Activated T-cell treated with anti-CD3 and anti-CD28 coated beads, Interleukin-2, amount 50 U/mL, for 24 hours (primary cell): ENCODE data around the gene GPHN.
"Not testable (repeated sequence)": the region's sequence is repeated elsewhere in the genome, so short reads cannot be mapped to it uniquely, and the experiment has no call there.

Experiments used
- DNase-seq: peaks from one replicate; pipeline ENCODE4 v3.0.0-alpha.2; 2020
- H3K27ac Mint-ChIP-seq: 2 replicates; pipeline ENCODE4 v1.8.0; 2020; ENCODE audit warnings: mild to moderate bottlenecking, mixed read lengths
- H3K27me3 Mint-ChIP-seq: 2 replicates; pipeline ENCODE4 v1.8.0; 2020; ENCODE audit warnings: mixed read lengths
- H3K36me3 Mint-ChIP-seq: 2 replicates; pipeline ENCODE4 v1.8.0; 2020; ENCODE audit warnings: low read depth, mixed read lengths
- H3K4me1 Mint-ChIP-seq: 2 replicates; pipeline ENCODE4 v1.8.0; 2020; ENCODE audit warnings: low read depth, mixed read lengths
- H3K4me3 Mint-ChIP-seq: 2 replicates; pipeline ENCODE4 v1.8.0; 2020; ENCODE audit warnings: mild to moderate bottlenecking, moderate library complexity, mixed read lengths
- H3K9me3 Mint-ChIP-seq: 2 replicates; pipeline ENCODE4 v1.8.0; 2020; ENCODE audit warnings: mixed read lengths

The GPHN gene

DNA sequence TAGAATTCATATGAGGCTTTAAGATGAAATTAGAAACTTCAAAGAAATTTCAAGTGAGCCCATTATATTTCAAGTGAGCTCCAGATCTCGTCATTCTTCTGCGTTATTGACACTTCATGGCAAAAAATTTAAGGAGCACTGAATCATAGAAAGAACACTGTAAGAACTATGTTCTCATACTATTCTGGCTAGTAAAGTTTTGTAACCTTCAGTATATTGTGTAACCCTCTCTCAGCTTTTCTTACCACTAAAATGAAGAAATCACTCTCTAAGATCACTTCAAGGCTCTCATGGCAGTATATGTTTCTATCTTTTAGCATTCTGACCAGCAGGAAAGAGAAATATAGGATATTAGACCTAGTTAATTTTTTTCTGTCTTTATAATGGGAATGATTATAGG lies 6.3 kb downstream of the GPHN start:
- Mint-ChIP-seq H3K4me1 (peaks cover 41% of the 10 kb centered on the region), H3K27ac (no peak overlapping the region), H3K36me3 (peaks cover 3% of the 10 kb centered on the region), H3K4me3 (no peak overlapping the region), H3K9me3 (peaks cover 6% of the 10 kb centered on the region), H3K27me3 (peaks cover 3% of the 10 kb centered on the region)
- no peak for DNase-seq

DNA sequence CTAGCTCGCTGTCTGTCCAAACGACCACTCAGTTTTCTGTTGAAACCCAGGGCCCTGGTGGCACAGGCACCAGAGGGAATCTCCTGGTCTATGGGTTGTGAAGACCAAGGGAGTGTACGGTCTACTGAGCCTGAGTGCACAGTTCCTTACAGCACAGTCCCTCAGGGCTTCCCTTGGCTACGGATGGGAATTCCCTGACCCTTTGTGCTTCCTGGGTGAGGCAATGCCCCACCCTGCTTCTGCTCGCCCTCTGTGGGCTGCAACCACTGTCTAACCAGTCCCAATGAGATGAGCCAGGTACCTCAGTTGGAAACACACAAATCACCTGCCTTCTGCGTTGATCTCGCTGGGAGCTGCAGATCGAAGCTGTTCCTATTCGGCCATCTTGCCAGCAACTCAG lies 22.6 kb downstream of the GPHN start:
- no peak for DNase-seq
- Mint-ChIP-seq H3K4me1 (peaks cover 35% of the 10 kb centered on the region), H3K36me3 (no peaks in the 10 kb centered on the region), H3K4me3 (no peak overlapping the region), H3K9me3 (peaks cover 4% of the 10 kb centered on the region), H3K27me3 (no peaks in the 10 kb centered on the region), H3K27ac (no peak overlapping the region)

DNA sequence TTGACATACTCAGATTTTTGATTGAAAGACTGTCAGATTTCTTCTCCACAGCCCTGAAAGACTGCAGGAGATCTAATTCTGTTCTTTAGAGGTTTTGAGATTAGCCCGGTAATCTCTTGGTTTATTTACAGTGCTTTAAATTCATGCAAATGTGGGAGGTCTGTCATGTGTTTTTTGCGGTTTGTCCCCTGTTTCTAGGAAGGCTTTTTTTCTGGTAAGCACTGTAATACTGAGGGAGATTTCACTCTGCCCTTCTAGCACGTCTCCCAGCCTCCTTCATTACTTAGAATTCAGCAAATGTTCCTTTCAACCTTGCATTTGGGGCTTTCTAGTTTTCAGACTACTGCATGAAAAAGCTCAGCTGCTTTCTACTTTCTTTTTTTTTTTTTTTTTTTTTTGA lies 31.1 kb downstream of the GPHN start:
- no peaks in the 10 kb centered on the region for H3K36me3 Mint-ChIP-seq
- peaks cover 27% of the 10 kb centered on the region for H3K4me1 Mint-ChIP-seq
- H3K27me3 Mint-ChIP-seq: no peaks in the 10 kb centered on the region
- H3K9me3 Mint-ChIP-seq: no peaks in the 10 kb centered on the region
- H3K4me3 Mint-ChIP-seq: no peak overlapping the region
- no peak for DNase-seq
- no peak overlapping the region for H3K27ac Mint-ChIP-seq

DNA sequence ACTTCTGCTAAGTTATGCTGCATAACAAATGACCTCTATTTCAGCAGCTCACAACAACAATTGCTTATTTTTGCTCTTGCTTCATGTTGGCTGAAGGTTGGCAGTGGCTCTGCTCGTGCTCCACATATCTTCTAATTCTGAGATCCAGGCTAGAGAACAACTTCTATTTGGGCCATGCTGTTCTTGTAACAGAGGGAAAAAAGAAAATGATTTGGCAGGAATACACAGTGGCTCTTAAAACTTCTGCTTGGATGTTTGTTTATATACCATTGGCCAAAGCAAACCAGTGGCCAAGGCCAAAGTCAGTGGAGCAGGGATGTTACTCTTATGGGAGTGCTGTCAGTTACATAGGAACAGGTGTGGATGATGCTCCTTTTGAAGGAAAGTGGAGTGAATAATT lies 32.1 kb downstream of the GPHN start:
- Mint-ChIP-seq H3K36me3 (no peaks in the 10 kb centered on the region), H3K4me3 (no peak overlapping the region), H3K9me3 (no peaks in the 10 kb centered on the region), H3K27me3 (no peaks in the 10 kb centered on the region), H3K4me1 (peaks cover 26% of the 10 kb centered on the region), H3K27ac (no peak overlapping the region)
- DNase-seq: no peak

DNA sequence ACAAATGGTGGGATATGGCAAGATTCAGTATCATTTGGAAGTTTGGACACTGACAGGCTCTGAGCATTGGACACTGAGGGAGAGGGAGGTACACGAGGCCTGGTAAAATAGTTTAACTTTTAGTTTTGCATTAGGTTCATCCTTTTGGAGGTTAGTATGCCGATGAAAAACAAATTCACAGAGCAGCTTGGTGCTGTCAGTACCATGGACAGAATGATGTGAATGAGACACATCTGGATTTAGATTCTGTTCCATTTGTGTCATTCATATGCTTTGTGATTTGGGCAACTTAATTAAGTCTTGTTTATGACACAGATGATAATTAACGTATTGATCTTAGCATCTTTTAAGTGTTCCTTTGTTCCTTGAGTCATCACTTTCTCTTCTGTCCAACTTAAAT lies 33.7 kb downstream of the GPHN start:
- H3K36me3 Mint-ChIP-seq: no peaks in the 10 kb centered on the region
- no peak overlapping the region for H3K27ac Mint-ChIP-seq
- no peak overlapping the region for H3K4me3 Mint-ChIP-seq
- H3K27me3 Mint-ChIP-seq: no peaks in the 10 kb centered on the region
- no peak for DNase-seq
- no peaks in the 10 kb centered on the region for H3K9me3 Mint-ChIP-seq
- H3K4me1 Mint-ChIP-seq: peaks cover 21% of the 10 kb centered on the region

DNA sequence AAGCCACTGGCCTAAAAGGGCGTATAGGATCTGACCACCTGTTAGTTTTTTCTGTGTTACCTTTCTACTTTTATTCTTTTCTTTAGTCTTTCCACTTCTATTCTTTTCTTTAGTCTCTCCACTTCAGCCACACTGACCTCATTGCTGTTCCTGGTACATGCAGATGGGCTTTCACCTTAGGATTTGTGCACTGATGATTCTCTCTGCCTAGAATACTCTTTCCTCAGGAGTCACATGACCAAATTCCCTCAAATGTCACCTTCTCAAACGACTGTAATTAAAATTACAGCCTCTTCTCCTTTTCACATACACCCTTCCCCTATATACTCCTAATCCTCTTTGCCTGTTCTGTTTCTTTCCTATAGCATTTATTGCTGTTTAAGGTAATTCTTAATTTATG lies 36.0 kb downstream of the GPHN start:
- H3K4me3 Mint-ChIP-seq: no peak overlapping the region
- no peaks in the 10 kb centered on the region for H3K9me3 Mint-ChIP-seq
- H3K4me1 Mint-ChIP-seq: peaks cover 9% of the 10 kb centered on the region
- no peak for DNase-seq
- no peaks in the 10 kb centered on the region for H3K27me3 Mint-ChIP-seq
- H3K36me3 Mint-ChIP-seq: no peaks in the 10 kb centered on the region
- H3K27ac Mint-ChIP-seq: no peak overlapping the region

DNA sequence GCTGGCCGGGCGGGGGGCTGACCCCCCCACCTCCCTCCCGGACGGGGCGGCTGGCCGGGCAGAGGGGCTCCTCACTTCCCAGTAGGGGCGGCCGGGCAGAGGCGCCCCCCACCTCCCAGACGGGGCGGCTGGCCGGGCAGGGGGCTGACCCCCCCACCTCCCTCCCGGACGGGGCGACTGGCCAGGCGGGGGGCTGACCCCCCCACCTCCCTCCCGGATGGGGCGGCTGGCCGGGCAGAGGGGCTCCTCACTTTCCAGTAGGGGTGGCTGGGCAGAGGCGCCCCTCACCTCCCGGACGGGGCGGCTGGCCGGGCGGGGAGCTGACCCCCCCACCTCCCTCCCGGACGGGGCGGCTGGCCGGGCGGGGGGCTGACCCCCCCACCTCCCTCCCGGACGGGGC lies 37.2 kb downstream of the GPHN start:
- H3K27me3 Mint-ChIP-seq, H3K4me3 Mint-ChIP-seq, H3K9me3 Mint-ChIP-seq, H3K36me3 Mint-ChIP-seq, H3K4me1 Mint-ChIP-seq, DNase-seq, H3K27ac Mint-ChIP-seq: not testable (repeated sequence)

DNA sequence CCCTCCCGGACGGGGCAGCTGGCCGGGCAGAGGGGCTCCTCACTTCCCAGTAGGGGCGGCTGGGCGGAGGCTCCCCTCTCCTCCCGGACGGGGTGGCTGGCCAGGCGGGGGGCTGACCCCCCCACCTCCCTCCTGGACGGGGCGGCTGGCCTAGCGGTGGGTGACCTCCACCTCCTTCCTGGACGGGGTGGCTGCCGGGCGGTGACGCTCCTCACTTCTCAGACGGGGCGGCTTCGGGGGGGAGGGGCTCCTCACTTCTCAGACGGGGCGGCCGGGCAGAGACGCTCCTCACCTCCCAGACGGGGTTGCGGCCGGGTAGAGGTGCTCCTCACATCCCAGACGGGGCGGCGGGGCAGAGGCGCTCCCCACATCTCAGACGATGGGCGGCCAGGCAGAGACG lies 37.8 kb downstream of the GPHN start:
- H3K4me1 Mint-ChIP-seq, H3K27me3 Mint-ChIP-seq, DNase-seq, H3K9me3 Mint-ChIP-seq, H3K27ac Mint-ChIP-seq, H3K36me3 Mint-ChIP-seq, H3K4me3 Mint-ChIP-seq: not testable (repeated sequence)

DNA sequence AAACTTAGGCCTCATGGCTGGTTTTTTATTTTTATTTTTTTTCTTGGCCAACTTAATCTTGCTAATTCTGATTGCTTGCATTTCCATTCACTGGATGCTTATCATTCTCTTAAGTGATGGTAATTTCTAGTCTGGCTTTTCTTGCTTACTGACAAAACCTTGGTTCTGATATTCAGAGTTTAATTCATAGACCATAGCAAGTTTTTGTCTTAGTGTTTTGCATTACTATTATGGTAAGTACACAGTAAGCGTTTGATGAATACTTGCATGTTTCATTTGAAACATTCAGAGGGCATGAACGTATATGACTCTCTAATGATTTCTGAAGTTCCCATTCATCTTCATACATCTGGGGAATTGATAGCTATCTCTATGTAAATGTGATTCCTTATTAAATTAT lies 55.8 kb downstream of the GPHN start:
- Mint-ChIP-seq H3K4me1 (peaks cover 15% of the 10 kb centered on the region), H3K27me3 (no peaks in the 10 kb centered on the region), H3K27ac (no peak overlapping the region), H3K9me3 (no peaks in the 10 kb centered on the region), H3K4me3 (no peak overlapping the region), H3K36me3 (peaks cover 4% of the 10 kb centered on the region)
- no peak for DNase-seq

DNA sequence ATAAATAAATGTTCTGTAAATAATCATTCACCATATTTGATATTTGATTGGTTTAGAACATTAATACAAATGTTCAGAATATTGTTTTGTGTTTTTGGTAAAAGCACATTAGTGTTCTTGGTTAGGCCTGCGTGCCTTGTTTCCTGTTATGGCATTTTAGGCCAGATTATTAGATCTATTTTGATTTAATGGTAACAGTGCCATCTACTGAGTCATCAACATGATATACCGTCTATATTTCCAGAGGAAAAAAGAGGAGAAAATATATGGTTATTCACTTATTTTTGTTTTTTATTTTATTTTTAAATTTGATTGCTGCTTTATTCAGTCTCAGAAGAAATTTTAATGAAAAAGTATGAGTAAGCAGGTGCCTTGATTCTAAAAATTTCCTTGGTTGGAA lies 60.3 kb downstream of the GPHN start:
- Mint-ChIP-seq H3K4me3 (no peak overlapping the region), H3K27ac (no peak overlapping the region), H3K27me3 (no peaks in the 10 kb centered on the region), H3K4me1 (peaks cover 23% of the 10 kb centered on the region), H3K9me3 (peaks cover 20% of the 10 kb centered on the region), H3K36me3 (peaks cover 27% of the 10 kb centered on the region)
- DNase-seq: no peak

DNA sequence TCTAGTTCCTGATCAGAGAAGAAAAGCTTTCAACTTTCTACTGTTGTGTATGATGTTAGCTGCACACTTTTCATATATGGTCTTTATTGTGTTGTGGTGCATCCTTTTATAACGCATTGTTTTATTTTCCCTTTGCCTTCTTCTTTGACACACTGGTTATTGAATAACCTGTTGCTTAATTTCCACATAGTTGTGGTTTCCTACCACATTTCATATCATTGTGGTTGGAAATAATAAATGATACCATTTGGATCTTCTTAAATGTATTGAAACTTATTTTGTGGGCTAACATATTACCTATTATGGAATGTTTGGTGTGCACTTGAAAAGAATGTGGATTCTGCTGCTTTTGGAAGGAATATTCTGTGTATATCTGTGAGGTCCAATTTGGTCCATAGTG lies 64.9 kb downstream of the GPHN start:
- Mint-ChIP-seq H3K4me1 (peaks cover 8% of the 10 kb centered on the region), H3K27ac (no peak overlapping the region), H3K36me3 (peaks cover 60% of the 10 kb centered on the region), H3K4me3 (no peak overlapping the region), H3K27me3 (no peaks in the 10 kb centered on the region), H3K9me3 (peaks cover 46% of the 10 kb centered on the region)
- DNase-seq: no peak

DNA sequence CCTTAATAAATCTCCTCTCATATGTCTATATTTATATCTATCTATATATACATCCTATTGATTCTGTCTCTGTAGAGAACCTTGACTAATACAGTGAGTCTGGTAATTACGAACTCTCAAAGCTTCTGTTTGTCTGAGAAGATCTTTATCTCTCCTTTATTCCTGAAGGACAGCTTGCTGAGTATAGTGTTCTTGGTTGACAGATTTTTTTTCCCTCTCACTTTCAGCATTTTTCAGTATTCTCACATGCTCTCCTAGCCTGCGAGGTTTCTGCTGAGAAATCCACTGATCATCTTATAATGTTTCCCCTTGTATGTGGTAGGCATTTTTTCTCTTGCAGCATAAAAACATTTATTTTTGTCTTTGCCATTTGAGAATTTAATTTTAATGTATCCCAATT lies 67.1 kb downstream of the GPHN start:
- Mint-ChIP-seq H3K4me1 (peaks cover 12% of the 10 kb centered on the region), H3K9me3 (peaks cover 61% of the 10 kb centered on the region), H3K27ac (no peak overlapping the region), H3K4me3 (no peak overlapping the region), H3K36me3 (peaks cover 69% of the 10 kb centered on the region), H3K27me3 (no peaks in the 10 kb centered on the region)
- no peak for DNase-seq

DNA sequence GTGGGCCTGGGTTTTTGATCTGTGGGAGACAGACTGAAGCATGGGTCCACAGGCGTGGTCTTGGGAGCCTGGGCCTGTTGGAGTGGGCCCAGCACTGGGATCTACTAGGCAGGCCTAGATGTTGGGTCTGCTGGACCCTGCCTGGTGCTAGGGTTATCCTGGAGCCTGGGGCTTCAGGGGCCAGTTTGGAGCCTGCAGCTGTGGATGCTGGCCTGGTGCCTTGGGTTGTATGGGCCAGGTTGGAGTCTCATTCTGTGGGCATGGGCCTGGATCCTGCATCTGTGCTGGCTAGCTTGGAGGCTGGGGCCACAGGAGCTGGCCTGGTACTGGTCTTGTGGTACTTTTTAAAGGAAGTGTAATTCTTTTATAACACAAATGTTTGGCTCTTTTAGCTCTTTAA lies 68.0 kb downstream of the GPHN start:
- peaks cover 62% of the 10 kb centered on the region for H3K9me3 Mint-ChIP-seq
- H3K4me3 Mint-ChIP-seq: no peak overlapping the region
- DNase-seq: no peak
- peaks cover 65% of the 10 kb centered on the region for H3K36me3 Mint-ChIP-seq
- no peaks in the 10 kb centered on the region for H3K27me3 Mint-ChIP-seq
- peaks cover 12% of the 10 kb centered on the region for H3K4me1 Mint-ChIP-seq
- no peak overlapping the region for H3K27ac Mint-ChIP-seq

DNA sequence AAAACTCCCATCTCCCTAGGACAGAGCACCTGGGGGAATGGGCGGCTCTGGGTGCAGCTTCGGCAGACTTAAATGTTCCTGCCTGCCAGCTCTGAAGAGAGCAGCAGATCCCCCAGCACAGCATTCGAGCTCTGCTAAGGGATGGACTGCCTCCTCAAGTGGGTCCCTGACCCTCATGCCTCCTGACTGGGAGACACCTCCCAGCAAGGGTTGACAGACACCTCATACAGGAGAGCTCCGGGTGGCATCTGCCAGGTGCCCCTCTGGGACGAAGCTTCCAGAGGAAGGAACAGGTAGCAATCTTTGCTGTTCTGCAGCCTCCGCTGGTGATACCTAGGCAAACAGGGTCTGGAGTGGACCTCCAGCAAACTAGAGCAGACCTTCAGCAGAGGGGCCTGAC lies 79.8 kb downstream of the GPHN start:
- DNase-seq, H3K27ac Mint-ChIP-seq, H3K27me3 Mint-ChIP-seq, H3K4me3 Mint-ChIP-seq, H3K4me1 Mint-ChIP-seq: not testable (repeated sequence)
- H3K36me3 Mint-ChIP-seq: peaks cover 41% of the 10 kb centered on the region
- peaks cover 48% of the 10 kb centered on the region for H3K9me3 Mint-ChIP-seq

DNA sequence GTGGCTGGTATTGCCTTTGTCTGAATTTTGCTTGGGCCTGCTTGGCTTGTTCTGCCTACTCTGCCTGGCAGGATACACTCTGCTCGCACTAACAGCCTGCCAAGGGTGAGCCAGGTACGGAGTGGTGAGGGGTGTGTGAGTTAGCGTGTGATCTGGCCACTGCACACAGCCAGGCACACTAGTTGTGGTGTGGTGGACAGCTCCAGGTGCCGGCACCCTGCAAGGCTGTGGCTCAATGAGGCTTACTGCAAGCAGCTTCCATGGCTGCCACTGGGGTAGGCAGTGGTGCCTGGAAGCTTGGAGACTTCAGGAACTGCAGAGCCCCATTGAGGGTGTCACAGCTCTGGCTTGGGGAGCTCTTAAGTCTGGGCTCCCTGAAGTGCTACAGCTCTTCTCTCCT lies 87.4 kb downstream of the GPHN start:
- peaks cover 2% of the 10 kb centered on the region for H3K4me1 Mint-ChIP-seq
- H3K27ac Mint-ChIP-seq: no peak overlapping the region
- H3K27me3 Mint-ChIP-seq: no peaks in the 10 kb centered on the region
- no peak overlapping the region for H3K4me3 Mint-ChIP-seq
- DNase-seq: no peak
- H3K9me3 Mint-ChIP-seq: peaks cover 45% of the 10 kb centered on the region
- peaks cover 34% of the 10 kb centered on the region for H3K36me3 Mint-ChIP-seq

DNA sequence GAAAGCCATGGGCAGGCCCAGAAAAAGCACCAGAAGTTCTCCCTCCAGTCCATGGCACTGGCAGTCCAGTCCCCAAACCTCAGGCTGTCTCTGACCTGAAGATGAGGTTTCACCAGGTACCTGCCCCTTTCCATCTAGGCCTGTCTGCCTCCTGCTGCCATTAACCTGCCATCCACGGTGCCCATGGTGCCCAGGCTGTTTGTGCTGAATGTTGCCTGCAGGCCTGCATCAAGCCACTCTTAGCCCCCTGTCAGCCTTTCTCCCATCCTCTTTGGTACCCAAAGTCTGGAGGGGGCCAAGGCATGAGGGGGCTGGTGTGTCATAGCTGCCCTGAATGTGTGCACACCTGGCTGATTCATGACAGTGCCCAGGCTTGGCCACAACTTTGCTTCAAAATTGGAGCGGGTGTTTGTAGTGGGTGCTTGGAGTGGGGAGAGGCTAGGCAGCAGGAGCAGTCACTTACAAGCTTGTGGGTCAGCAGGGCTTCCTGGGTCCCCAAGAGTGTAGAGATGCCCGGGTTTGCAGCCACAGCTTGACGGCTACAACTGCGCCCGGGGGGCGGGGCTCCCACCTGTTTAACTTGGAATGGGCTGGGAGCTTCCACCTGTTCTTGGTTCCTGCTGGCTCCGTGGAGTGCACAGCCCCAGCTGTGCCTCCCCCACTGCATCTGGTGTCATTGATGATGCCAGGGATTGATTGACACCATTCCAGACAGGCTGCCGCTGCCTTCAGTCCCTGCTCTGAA lies 88.5 kb downstream of the GPHN start:
- Mint-ChIP-seq H3K4me3 (no peak overlapping the region), H3K36me3 (peaks cover 31% of the 10 kb centered on the region), H3K9me3 (peaks cover 36% of the 10 kb centered on the region), H3K4me1 (peaks cover 8% of the 10 kb centered on the region), H3K27me3 (no peaks in the 10 kb centered on the region), H3K27ac (no peak overlapping the region)
- DNase-seq: no peak
